Activated CD8-positive, alpha-beta memory T cell treated with anti-CD3 and anti-CD28 coated beads for 4 hours (primary cell): ENCODE results near the gene MEGF8.

Source experiments
- DNase-seq, 2 donors: peaks; one replicate each; pipeline ENCODE4 v3.0.0-alpha.2; 2020; ENCODE audit warnings: low read depth in 2 of 2

Gene MEGF8

GRCh38 chr19:42303876-42304275 lies 21.6 kb upstream of the MEGF8 start:
- no peak for DNase-seq

GRCh38 chr19:42306646-42307045 lies 18.8 kb upstream of the MEGF8 start:
- DNase-seq, result no peak

- DNase-seq, result no peak
Measured at GRCh38 chr19:42309686-42310085, 15.7 kb upstream of the MEGF8 start.

- DNase-seq, result no peak
Measured at GRCh38 chr19:42311657-42312056, 13.8 kb upstream of the MEGF8 start.

- DNase-seq, result no peak
Measured at GRCh38 chr19:42312370-42312769, 13.1 kb upstream of the MEGF8 start.

- no peak for DNase-seq
Measured at GRCh38 chr19:42313096-42313839, 12.2 kb upstream of the MEGF8 start, which contains the start of gene TMEM145. TMEM145 (plus strand) TSS chr19:42313309; CDS start chr19:42313377, 68 bp downstream.

- DNase-seq, result no peak
Measured at GRCh38 chr19:42313840-42314755, 11.3 kb upstream of the MEGF8 start.

GRCh38 chr19:42315024-42315423 lies 10.4 kb upstream of the MEGF8 start:
- no peak for DNase-seq

- no peak for DNase-seq
Measured at GRCh38 chr19:42316223-42317211, 8.9 kb upstream of the MEGF8 start.

- no peak for DNase-seq
Measured at GRCh38 chr19:42317535-42317934, 7.9 kb upstream of the MEGF8 start.

- no peak for DNase-seq
Measured at GRCh38 chr19:42322305-42322704, 3.1 kb upstream of the MEGF8 start.

GRCh38 chr19:42323473-42323851 lies 2.0 kb upstream of the MEGF8 start:
- DNase-seq, result no peak

GRCh38 chr19:42323852-42324654 lies 1.4 kb upstream of the MEGF8 start:
- DNase-seq, result no peak

GRCh38 chr19:42324655-42325307 lies 654 bp upstream of the MEGF8 start:
- DNase-seq, result no peak

- no peak for DNase-seq
Measured at GRCh38 chr19:42325896-42326771, 699 bp downstream of the MEGF8 start.

- no peak for DNase-seq
Measured at GRCh38 chr19:42326969-42327368, 1.5 kb downstream of the MEGF8 start.

- DNase-seq, result no peak
Measured at GRCh38 chr19:42327381-42327780, 1.9 kb downstream of the MEGF8 start.

GRCh38 chr19:42328106-42328505 lies 2.7 kb downstream of the MEGF8 start:
- no peak for DNase-seq

- DNase-seq, result no peak
Measured at GRCh38 chr19:42328854-42329253, 3.4 kb downstream of the MEGF8 start.
